Activated naive CD4-positive, alpha-beta T cell treated with anti-CD3 and anti-CD28 coated beads for 36 hours (primary cell): ENCODE results near the gene C19orf73. TPM values are rescaled to one million over a fixed set of nuclear protein-coding genes. Genes with fewer than 3 reads are reported as not detected.

ENCODE experiments used
- CTCF ChIA-PET: fragments of 350-600 bp; sonication (Branson Sonifier 250); formaldehyde crosslinking; loops from one replicate; lab custom pipeline; 2021; ENCODE audit warnings: antibody characterized with exemption; lab: Charles Lee
- DNase-seq: peaks from one replicate; pipeline ENCODE4 v3.0.0-alpha.2; 2020
- H3K27ac Mint-ChIP-seq: one replicate; pipeline ENCODE4 v1.8.0; 2021; ENCODE audit warnings: mild to moderate bottlenecking, mixed read lengths
- H3K27me3 Mint-ChIP-seq: one replicate; pipeline ENCODE4 v1.8.0; 2021; ENCODE audit warnings: low read depth, mixed read lengths
- H3K36me3 Mint-ChIP-seq: one replicate; pipeline ENCODE4 v1.8.0; 2021; ENCODE audit warnings: low read depth, mixed read lengths
- H3K4me1 Mint-ChIP-seq: one replicate; pipeline ENCODE4 v1.8.0; 2021; ENCODE audit warnings: low read depth, mixed read lengths
- H3K4me3 Mint-ChIP-seq: one replicate; pipeline ENCODE4 v1.8.0; 2021; ENCODE audit warnings: mild to moderate bottlenecking, moderate library complexity, mixed read lengths
- H3K9me3 Mint-ChIP-seq: one replicate; pipeline ENCODE4 v1.8.0; 2021; ENCODE audit warnings: mixed read lengths
- intact Hi-C: fragments of 100-400 bp; cut with micrococcal nuclease; formaldehyde crosslinking; loops from one replicate; pipeline ENCODE4 v1.15.1; 2023
- total RNA-seq, 2 experiments: library from RNA; stranded (reverse); gene quantifications; one replicate each; pipeline ENCODE4 v1.2.3, GENCODE V29; 2021

Gene C19orf73, protein sequence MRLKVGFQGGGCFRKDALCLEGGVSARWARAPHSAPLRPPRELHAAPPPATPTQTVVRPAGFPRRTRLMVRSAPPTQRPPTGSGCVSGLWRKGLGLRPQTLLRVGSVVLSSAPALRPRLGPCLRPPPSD
- total RNA-seq: 1 to 10 TPM; 1.5 to 1.9 TPM

DNA sequence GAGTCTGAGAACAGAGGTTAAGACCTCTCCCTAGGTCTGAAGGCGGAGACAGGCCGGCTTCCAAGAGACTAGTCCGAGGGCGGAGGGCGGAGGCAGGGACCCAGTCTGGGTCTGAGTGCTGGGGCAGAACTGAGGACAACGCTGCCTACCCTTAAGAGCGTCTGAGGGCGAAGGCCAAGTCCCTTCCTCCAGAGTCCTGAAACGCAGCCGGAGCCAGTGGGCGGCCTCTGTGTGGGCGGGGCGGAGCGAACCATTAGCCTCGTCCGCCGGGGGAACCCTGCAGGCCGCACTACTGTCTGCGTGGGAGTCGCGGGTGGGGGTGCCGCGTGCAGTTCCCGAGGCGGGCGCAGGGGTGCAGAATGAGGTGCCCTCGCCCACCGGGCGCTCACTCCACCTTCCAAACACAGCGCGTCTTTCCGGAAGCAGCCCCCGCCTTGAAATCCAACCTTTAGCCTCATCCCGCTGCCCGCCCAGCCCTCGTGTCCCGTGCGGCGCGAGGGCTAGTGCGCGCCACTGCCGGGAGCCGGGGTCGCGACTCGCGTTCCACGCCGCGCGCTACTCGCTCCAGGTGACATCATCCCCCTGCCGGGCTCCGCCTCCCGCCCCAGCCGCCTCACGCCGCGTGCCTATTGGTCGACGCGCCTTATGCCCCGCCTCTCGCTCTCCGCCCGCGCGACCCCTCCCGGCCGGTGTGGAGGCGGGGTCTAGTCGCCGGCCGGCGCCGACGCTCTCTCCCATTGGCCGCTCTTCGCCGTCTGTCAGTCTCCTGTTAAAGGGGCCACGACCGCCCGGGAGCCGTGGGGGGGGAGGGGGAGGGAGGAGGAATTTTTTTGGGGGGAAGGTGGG lies at the start of gene C19orf73:
Gene C19orf73 (minus strand): TSS at position 579 of the 846 bp plus-strand sequence. CDS start 121 bp downstream, at position 458.
- peak; percentile 95 for DNase-seq

DNA sequence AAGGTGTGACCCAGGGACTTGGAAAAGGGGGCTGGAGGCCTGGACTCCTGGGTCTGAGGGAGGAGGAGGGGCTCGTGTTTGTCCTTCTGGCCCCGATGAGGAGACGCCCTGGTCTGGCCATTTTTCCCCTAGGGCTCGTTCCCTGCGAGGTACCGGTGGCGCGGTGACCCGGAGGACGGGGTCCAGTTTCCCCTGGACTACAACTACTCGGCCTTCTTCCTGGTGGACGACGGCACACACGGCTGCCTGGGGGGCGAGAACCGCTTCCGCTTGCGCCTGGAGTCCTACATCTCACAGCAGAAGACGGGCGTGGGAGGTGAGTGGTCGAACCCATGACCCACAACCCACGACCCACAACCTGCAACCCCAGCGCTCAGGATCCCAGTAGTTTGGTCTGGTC lies 49.5 kb upstream of the C19orf73 start:
- Mint-ChIP-seq H3K4me1 (no peaks in the 10 kb centered on the region), H3K27me3 (peaks cover 3% of the 10 kb centered on the region), H3K4me3 (no peak overlapping the region), H3K9me3 (no peaks in the 10 kb centered on the region), H3K27ac (no peak overlapping the region), H3K36me3 (no peaks in the 10 kb centered on the region)
- CTCF ChIA-PET: no interaction called here
- intact Hi-C loops: no loop called here
- no peak for DNase-seq

More for the DNA sequence above, at the start of gene C19orf73:
- peaks cover 32% of the 10 kb centered on the region for H3K4me1 Mint-ChIP-seq
- intact Hi-C loops: loop anchor here (1.0 to 10.0 kb wide), 5 partner anchors 10 to 336 kb away; partner anchors contain the start of genes ALDH16A1, PIH1D1, PPP1R15A and SNRNP70
- peak within 1 kb of the TSS; percentile 83 for H3K4me3 Mint-ChIP-seq
- no peaks in the 10 kb centered on the region for H3K36me3 Mint-ChIP-seq
- CTCF ChIA-PET: interaction anchor here (0.8 to 1.9 kb wide), 3 partner anchors 13 to 125 kb away, joined by 3 to 5 read pairs (median 4); partner anchors contain the start of genes GYS1 and RUVBL2
- peaks cover 7% of the 10 kb centered on the region for H3K27me3 Mint-ChIP-seq
- peak within 1 kb of the TSS; percentile 86 for H3K27ac Mint-ChIP-seq
- H3K9me3 Mint-ChIP-seq: no peaks in the 10 kb centered on the region

DNA sequence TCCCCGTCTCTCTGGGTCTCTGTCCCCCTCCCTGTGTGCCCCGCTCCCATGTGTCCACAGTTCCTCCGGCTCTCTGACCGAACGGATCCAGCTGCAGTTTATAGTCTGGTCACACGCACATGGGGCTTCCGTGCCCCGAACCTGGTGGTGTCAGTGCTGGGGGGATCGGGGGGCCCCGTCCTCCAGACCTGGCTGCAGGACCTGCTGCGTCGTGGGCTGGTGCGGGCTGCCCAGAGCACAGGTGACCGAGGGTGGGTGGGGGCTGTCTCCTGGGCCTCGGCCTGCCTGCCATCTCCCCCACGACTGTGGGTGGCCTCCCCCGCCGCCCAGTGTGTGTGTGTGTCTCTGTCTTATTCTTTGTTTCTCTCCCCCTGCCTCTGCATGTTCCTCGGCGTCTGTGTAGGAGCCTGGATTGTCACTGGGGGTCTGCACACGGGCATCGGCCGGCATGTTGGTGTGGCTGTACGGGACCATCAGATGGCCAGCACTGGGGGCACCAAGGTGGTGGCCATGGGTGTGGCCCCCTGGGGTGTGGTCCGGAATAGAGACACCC lies 49.0 kb upstream of the C19orf73 start:
- intact Hi-C loops: no loop called here
- CTCF ChIA-PET: no interaction called here
- Mint-ChIP-seq H3K36me3 (no peaks in the 10 kb centered on the region), H3K4me3 (no peak overlapping the region), H3K27ac (no peak overlapping the region), H3K4me1 (no peaks in the 10 kb centered on the region), H3K27me3 (peaks cover 3% of the 10 kb centered on the region), H3K9me3 (no peaks in the 10 kb centered on the region)
- no peak for DNase-seq

DNA sequence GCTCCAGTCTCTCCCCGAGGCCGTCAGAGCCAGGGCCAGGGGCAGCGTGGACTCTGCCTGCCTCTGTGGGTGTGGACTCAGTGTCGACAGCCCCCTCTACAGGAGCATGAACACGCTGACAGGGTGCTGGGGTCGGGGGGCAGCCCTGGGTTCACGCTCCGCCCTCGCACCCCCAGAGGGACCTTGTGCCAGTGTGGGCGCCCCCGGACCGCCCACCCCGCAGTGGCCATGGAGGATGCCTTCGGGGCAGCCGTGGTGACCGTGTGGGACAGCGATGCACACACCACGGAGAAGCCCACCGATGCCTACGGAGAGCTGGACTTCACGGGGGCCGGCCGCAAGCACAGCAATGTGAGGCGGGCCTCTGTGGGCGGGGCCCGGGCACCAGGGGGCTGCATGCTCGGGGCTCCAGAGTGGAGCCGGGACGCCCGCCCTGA lies 46.9 kb upstream of the C19orf73 start:
- H3K36me3 Mint-ChIP-seq: no peaks in the 10 kb centered on the region
- H3K27ac Mint-ChIP-seq: no peak overlapping the region
- DNase-seq: no peak
- no peak overlapping the region for H3K4me3 Mint-ChIP-seq
- H3K9me3 Mint-ChIP-seq: no peaks in the 10 kb centered on the region
- peaks cover 8% of the 10 kb centered on the region for H3K27me3 Mint-ChIP-seq
- intact Hi-C loops: no loop called here
- H3K4me1 Mint-ChIP-seq: no peaks in the 10 kb centered on the region
- CTCF ChIA-PET: no interaction called here

DNA sequence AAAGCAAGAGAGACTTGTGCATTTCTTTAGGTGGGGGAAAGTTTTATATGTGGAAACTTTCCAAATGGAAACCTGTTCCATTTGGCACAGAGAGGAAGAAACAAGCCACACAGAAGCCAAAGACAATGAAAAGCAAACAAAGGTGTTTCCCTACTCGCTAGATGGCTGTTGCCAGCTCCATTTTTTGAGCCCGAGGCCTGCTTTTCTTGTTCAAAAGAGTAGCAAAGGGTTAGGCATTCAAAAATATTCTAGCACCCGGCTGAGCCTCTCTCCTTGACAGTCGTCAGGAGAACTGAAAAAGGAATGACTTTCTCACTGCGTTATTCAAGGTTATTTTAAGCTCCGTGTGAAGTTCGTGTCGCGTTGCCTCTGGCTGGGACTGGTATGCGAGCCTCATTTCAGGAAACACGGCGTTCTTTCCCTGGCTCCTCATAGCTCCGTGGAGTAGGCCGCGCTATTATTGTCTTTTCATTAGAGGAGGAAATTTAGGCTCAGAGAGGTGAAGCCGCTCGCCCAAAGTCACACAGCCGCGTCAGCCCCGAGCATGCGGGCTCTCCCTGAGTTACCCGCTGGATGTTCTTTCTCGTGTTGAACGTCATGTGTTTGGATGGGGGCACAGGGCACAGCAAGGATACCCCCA lies 46.3 kb upstream of the C19orf73 start:
- H3K4me3 Mint-ChIP-seq: no peak overlapping the region
- intact Hi-C loops: no loop called here
- H3K36me3 Mint-ChIP-seq: no peaks in the 10 kb centered on the region
- H3K27me3 Mint-ChIP-seq: peaks cover 14% of the 10 kb centered on the region
- no peaks in the 10 kb centered on the region for H3K4me1 Mint-ChIP-seq
- H3K27ac Mint-ChIP-seq: no peak overlapping the region
- no peaks in the 10 kb centered on the region for H3K9me3 Mint-ChIP-seq
- CTCF ChIA-PET: interaction anchor here (1.5 kb wide), 1 partner anchor 43 kb away, joined by 4 read pairs; no protein-coding TSS in a partner anchor
- DNase-seq: no peak

DNA sequence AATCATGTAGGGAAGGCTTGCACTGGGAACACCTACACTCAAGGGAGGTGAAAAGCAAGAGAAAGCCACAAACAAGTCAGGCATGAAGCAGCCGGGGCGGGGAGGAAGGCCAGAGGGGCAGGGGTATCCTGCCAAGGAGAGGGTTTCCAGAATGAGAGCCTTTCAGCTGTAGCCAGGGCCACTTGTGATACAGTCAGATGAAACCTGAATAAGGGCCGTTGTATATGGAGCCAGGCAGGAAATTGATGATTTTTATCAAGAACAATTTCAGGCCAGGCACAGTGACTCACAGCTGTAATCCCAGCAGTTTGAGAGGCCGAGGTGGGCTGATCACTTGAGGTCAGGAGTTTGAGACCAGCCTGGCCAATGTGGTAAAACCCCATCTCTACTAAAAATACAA lies 43.0 kb upstream of the C19orf73 start:
- intact Hi-C loops: no loop called here
- H3K27ac Mint-ChIP-seq: no peak overlapping the region
- H3K4me3 Mint-ChIP-seq: no peak overlapping the region
- no peaks in the 10 kb centered on the region for H3K36me3 Mint-ChIP-seq
- DNase-seq: no peak
- CTCF ChIA-PET: interaction anchor here (1.0 kb wide), 2 partner anchors 37 kb away, joined by 3 read pairs; no protein-coding TSS in a partner anchor
- peaks cover 8% of the 10 kb centered on the region for H3K4me1 Mint-ChIP-seq
- H3K27me3 Mint-ChIP-seq: peaks cover 34% of the 10 kb centered on the region
- H3K9me3 Mint-ChIP-seq: no peaks in the 10 kb centered on the region

DNA sequence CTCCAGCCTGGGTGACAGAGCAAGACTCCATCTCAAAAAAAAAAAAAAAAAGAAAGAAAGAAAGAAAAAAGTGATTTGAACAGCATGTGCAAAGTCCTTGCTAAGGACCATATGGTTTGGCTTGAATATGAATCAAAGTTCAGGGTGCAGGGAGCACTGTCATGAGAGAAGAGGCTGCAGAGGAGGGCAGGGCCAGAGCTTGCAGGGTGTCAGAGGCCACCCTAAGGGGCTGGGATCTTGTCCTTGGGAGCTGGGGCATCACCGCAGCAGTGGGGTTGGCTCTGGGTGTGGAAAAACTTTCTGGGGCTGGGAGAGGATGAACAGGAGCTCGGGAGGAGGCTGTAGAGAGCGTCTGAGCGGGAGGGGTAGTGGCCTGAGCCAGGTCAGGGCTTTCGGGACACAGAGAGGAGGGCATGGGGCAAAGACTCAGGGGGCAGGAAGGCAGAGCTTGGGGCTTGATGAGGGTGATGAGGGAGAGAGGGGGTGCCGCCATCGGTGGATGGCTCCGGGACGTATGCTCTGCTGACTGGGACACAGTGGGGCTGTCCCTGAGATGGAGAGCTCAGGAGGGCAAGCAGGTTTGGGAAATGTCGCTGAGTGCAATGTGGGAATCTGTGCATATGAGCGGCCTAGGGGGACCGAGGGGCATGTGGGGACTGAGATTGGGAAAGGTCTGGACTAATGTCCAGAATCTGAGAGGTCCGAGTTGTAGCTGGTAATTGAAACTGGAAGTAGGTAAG lies 41.7 kb upstream of the C19orf73 start:
- peaks cover 36% of the 10 kb centered on the region for H3K27me3 Mint-ChIP-seq

DNA sequence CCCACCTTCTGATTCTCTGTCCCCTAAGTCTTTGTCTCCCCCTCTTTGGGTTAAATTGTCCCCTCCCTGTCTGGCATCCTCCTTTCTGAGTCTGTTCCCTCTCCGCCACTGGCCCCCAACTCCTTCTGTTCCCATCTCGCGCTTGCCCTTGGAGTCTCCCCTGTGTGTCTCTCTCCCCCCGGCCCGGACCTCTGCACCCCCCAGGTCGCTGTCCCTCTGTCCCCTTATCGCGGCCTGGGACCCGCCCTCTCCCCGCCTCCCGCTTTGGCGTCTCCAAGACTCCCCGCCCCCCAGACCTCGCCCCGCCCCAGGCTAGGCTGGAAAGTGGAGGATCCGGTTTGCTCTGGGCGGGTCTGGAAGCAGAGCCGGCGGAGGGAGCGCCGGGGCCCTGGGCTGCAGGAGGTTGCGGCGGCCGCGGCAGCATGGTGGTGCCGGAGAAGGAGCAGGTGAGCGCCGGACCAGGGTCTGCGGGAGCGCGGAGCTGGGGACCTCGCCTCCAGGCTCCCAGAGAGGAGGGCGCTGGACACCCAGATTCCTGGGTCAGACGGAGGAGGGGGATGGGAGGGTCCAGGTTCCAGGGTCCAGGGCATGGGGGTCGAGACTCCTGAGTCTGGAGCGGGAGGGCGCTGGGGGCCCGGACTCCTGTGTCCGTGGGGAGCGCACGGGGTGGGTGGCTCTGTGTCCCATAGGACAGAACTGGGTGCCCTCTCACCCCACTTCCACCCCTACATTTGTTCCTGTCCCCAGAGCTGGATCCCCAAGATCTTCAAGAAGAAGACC lies 38.7 kb upstream of the C19orf73 start, which contains the start of gene TRPM4:
Gene TRPM4 (plus strand): TSS at position 348 of the 780 bp plus-strand sequence. CDS start 75 bp downstream, at position 423.
- Mint-ChIP-seq H3K4me3 (peak within 1 kb of the TSS; percentile 48), H3K4me1 (peaks cover 8% of the 10 kb centered on the region), H3K36me3 (no peaks in the 10 kb centered on the region), H3K27me3 (peaks cover 62% of the 10 kb centered on the region), H3K9me3 (no peaks in the 10 kb centered on the region), H3K27ac (no peak within 1 kb of the TSS)
- DNase-seq: peak; percentile 68
- CTCF ChIA-PET: no interaction called here
- intact Hi-C loops: no loop called here

More for the DNA sequence above, 41.7 kb upstream of the C19orf73 start:
- Mint-ChIP-seq H3K27ac (no peak overlapping the region), H3K9me3 (no peaks in the 10 kb centered on the region), H3K4me1 (peaks cover 8% of the 10 kb centered on the region), H3K36me3 (no peaks in the 10 kb centered on the region), H3K4me3 (no peak overlapping the region)
- intact Hi-C loops: no loop called here
- CTCF ChIA-PET: interaction anchor here (0.7 to 1.2 kb wide), 2 partner anchors 38 to 57 kb away, joined by 4 to 6 read pairs; no protein-coding TSS in a partner anchor
- no peak for DNase-seq

DNA sequence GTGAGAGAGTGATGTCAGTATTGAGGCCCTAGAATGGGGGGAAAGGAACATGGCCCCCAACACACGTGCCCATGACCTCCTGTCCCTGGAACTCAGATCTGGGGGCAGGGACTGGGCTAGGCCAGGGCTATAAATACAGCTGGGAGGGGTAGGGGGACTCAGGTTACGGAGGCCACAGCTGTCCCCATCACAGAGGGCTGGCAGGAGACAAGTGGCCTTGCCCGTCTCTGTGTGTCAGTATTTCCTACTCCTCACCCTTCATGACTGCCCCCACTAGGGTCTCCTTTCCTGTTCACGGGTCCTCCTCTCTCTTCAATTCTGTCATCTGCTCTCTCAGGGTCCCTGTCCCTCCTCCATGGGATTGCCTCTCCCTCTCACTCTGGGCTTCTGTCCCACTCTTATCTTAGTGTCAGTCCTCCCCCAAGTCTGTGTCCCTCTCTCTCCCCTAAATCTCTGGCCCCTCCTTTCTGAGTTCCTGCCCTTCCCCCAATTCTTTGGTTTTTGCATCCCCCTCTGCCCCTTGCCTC lies 36.9 kb upstream of the C19orf73 start:
- intact Hi-C loops: no loop called here
- H3K9me3 Mint-ChIP-seq: no peaks in the 10 kb centered on the region
- H3K27ac Mint-ChIP-seq: no peak overlapping the region
- DNase-seq: no peak
- CTCF ChIA-PET: no interaction called here
- no peak overlapping the region for H3K4me3 Mint-ChIP-seq
- H3K36me3 Mint-ChIP-seq: no peaks in the 10 kb centered on the region
- peaks cover 12% of the 10 kb centered on the region for H3K4me1 Mint-ChIP-seq
- peaks cover 74% of the 10 kb centered on the region for H3K27me3 Mint-ChIP-seq

DNA sequence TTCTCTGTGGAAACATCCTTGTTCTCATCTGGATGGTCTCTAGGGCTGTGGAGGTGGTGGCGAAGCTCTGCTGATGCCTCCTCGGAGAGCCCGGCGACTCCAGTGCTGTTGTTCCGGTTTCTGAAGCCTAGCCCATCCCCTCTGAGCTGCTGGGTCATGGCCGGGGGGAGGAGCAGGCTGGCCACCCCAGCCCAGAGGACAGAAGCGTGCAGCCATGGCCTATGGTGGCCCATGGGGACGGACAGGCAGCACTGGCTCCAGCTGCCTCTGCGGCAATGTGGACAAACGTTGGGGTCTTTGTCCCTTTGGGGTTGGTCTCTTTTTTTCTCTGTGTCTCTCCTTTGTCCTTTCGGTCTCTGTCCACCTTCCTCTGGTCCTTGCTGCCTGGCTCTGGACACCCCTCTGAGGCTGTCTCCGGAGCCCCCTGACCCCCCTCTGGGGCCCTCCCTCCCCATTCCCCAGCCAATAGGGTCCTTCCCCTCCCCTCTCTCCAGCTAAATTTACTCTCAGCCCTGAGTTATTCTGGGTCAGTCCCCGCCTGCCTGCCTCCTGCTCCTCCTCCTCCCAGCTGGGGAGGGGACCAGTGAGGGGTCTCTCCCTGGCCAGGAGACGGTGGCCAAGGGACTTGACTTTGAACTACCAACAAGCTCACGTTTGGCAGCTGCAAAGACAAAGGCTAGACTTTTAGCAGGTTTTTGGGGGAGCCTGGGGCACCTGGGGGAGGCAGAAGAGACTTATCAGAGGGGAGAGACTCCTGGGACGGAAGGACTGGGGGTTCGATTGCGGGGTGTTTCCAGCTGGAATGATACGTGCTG lies 36.3 kb upstream of the C19orf73 start, which contains the start of gene HRC:
Gene HRC (minus strand): TSS at position 392 of the 815 bp plus-strand sequence. CDS start 159 bp downstream, at position 233.
- H3K36me3 Mint-ChIP-seq: no peaks in the 10 kb centered on the region
- intact Hi-C loops: no loop called here

More for the DNA sequence above, 36.3 kb upstream of the C19orf73 start, which contains the start of gene HRC:
- peaks cover 70% of the 10 kb centered on the region for H3K27me3 Mint-ChIP-seq
- H3K27ac Mint-ChIP-seq: no peak within 1 kb of the TSS
- DNase-seq: no peak
- H3K4me1 Mint-ChIP-seq: peaks cover 14% of the 10 kb centered on the region
- no peak within 1 kb of the TSS for H3K4me3 Mint-ChIP-seq
- no peaks in the 10 kb centered on the region for H3K9me3 Mint-ChIP-seq
- CTCF ChIA-PET: no interaction called here
